Measurements from ENCODE around the gene SCG3.

SCG3 gene

DNA sequence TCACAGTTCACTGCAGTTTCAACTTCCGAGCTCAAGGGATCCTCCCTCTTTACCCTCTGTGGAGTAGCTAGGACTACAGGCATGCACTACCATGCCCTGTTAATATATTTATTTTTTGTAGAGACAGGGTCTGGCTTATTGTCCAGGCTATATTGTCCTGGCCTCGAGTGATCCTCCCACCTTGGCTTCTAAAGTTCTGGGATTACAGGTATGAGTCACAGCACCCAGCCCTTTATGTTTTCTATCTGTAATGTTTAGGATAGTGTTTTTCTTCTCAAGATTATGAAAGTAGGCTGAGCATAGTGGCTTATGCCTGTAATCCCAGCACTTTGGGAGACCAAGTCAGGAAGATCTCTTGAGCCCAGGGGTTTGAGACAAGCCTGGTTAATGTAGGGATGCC, 11.9 kb upstream of the SCG3 start:
- no peak for DNase-seq (ENCODE audit: low read depth)
- no peak overlapping the region for H3K4me3 ChIP-seq (ENCODE audit: low read depth, low read length)
- TF ChIP-seq, protein P1, sequence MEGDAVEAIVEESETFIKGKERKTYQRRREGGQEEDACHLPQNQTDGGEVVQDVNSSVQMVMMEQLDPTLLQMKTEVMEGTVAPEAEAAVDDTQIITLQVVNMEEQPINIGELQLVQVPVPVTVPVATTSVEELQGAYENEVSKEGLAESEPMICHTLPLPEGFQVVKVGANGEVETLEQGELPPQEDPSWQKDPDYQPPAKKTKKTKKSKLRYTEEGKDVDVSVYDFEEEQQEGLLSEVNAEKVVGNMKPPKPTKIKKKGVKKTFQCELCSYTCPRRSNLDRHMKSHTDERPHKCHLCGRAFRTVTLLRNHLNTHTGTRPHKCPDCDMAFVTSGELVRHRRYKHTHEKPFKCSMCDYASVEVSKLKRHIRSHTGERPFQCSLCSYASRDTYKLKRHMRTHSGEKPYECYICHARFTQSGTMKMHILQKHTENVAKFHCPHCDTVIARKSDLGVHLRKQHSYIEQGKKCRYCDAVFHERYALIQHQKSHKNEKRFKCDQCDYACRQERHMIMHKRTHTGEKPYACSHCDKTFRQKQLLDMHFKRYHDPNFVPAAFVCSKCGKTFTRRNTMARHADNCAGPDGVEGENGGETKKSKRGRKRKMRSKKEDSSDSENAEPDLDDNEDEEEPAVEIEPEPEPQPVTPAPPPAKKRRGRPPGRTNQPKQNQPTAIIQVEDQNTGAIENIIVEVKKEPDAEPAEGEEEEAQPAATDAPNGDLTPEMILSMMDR (IDR thresholded peaks at IDR 0.05; ENCODE audit: control insufficient read depth, extremely low read depth, insufficient read depth), result no peak

DNA sequence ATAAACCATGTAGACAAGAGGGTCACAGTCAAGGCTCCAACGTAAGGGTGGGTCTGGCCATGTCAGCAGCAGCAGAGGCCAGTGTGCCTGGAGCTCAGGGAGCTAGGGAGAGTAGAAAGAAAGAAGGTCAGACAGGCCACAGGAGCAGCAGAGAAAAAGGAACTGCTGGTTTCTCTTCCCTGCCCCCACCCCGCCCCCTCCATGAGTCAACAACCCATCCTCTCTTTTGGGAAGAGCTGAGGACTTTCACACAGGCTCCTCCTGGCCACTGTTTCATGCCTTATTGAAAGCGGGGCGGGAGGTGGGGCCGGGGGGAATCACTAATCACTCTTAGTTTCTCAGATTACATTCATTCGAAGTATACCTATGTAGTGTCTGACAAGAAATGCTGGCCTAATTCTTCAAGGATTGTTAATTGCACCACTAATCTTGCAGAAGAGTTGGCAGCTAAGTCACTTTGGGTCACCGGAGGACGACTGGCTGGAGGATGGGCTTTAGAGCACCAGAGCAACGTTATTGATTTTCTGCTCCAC, 9.1 kb upstream of the SCG3 start:
- TF ChIP-seq, protein P1 (IDR thresholded peaks at IDR 0.05; ENCODE audit: control insufficient read depth, extremely low read depth, insufficient read depth), result no peak
- DNase-seq (ENCODE audit: low read depth), result no peak
- no peak overlapping the region for H3K4me3 ChIP-seq (ENCODE audit: low read depth, low read length)

DNA sequence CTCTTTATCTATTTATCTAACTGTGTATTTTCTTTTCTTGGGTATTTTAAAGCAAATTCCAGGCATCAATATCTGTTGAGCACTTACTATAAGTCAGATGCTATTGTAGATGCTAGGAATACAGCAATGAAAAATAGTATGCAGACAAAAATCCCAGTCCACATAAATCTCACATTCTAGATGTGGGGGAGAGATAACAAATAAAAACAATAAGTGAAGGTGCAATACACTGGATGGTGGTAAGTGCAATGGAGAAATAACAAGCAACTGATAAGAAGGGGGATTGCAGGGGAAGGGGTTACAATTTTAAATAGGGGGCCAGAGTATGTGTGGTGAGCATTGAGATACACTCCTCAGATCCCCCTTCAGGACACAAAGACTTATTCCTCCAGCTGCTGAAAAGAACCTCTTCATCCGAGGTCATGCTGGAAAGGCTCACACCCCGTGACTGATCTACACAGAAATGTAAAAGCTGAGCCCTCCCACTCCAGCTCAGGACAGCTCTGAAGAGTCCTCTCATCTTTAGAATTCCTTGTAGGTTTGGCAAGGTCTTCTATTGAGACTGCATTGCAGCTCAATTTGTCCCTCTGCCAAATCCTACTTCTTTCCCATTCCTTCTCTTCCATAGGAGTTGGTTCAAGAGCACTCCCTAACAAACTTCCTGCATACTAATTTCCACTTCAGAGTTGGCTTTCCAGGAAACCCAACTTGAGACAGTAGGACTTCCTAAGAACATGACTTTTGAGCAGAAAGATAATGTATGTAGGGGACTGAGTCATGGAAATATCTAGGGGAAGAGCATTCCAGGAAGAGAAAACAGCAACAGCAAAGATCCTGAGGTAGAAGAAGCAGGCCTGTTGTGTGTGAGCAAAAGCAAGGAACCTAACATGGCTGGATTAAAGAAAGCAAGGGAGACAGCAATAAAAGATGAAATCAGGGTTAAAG, 8.1 kb upstream of the SCG3 start:
- no peak for DNase-seq (ENCODE audit: low read depth)
- TF ChIP-seq, protein P1 (IDR thresholded peaks at IDR 0.05; ENCODE audit: control insufficient read depth, extremely low read depth, insufficient read depth), result no peak
- no peak overlapping the region for H3K4me3 ChIP-seq (ENCODE audit: low read depth, low read length)

DNA sequence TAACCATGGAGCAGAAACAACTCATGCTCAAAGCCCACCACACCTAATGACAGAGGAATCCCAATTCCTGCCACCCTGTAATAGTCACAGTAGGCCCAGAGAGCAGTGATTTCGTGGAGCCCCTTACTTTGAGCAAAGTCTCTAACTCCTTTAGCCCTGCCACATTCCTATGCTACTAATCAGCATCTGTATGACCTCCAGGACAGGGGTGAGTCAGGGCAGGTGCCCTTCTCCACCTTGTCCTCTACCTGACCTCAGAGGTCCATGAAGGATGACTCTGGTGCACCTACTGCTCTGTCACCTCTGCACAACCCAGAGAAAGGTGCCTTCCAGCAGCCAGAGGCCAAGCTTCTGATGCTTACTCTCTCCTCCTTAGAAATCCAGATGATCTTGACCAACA, 6.1 kb upstream of the SCG3 start:
- no peak overlapping the region for H3K4me3 ChIP-seq (ENCODE audit: low read depth, low read length)
- no peak for DNase-seq (ENCODE audit: low read depth)
- TF ChIP-seq, protein P1 (IDR thresholded peaks at IDR 0.05; ENCODE audit: control insufficient read depth, extremely low read depth, insufficient read depth), result no peak

DNA sequence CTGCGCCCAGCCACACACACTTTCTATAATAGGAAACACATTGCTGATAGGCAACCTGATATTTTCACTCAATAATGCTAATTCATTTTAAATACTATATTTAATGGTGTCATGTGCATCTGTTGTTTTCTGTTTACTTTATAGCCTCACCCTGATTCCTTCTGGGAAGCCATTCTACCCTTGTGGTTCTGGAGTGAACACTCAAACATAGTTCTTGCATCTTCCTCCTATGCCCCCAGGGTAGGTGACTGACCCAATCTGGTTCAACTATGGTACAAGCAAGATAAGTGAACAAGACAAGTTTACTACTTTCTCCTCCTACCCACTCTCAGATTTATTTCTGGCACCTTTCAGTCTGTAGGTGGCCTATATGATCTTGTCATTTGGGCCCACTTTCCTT, 4.3 kb upstream of the SCG3 start:
- TF ChIP-seq, protein P1 (IDR thresholded peaks at IDR 0.05; ENCODE audit: control insufficient read depth, extremely low read depth, insufficient read depth), result no peak
- DNase-seq (ENCODE audit: low read depth), result no peak
- no peak overlapping the region for H3K4me3 ChIP-seq (ENCODE audit: low read depth, low read length)

DNA sequence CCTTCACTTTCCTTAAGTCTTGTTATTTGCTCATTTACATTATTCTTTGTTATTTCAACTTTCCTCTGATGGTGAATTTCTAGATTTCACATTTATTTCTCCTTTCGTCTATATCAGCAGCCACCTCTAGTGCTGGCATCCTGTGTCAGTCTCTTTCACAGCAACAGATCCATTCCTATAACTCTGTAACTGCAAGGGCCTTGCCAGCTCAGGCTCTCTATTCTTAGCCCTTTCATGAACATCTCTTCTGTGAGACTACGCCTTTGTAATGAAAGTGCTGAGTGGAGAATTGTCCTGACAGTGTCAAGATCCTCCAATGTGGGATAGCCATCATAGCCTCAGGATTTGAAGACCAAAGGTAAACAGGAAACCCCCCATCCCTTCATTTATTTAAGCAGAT, 3.9 kb upstream of the SCG3 start:
- no peak for DNase-seq (ENCODE audit: low read depth)
- H3K4me3 ChIP-seq (ENCODE audit: low read depth, low read length), result no peak overlapping the region
- TF ChIP-seq, protein P1 (IDR thresholded peaks at IDR 0.05; ENCODE audit: control insufficient read depth, extremely low read depth, insufficient read depth), result no peak
